Nephron (organoid): ENCODE measurements around the gene ACP2.

ENCODE experiments used
- H3K27ac Mint-ChIP-seq, 3 experiments: 2 replicates each; pipeline ENCODE4 v1.8.0; 2020; ENCODE audit warnings: mixed read lengths in 3 of 3, mild to moderate bottlenecking in 2 of 3, moderate library complexity in 1 of 3
- H3K27me3 Mint-ChIP-seq: 2 replicates; pipeline ENCODE4 v1.8.0; 2021; ENCODE audit warnings: low read depth, mild to moderate bottlenecking, moderate library complexity, mixed read lengths
- H3K36me3 Mint-ChIP-seq: 2 replicates; pipeline ENCODE4 v1.8.0; 2020; ENCODE audit warnings: low read depth, mixed read lengths
- H3K4me1 Mint-ChIP-seq: 2 replicates; pipeline ENCODE4 v1.8.0; 2020; ENCODE audit warnings: mixed read lengths
- H3K4me3 Mint-ChIP-seq, 3 experiments: 2 replicates each; pipeline ENCODE4 v1.8.0; 2020; ENCODE audit warnings: mild to moderate bottlenecking in 3 of 3, mixed read lengths in 3 of 3, moderate library complexity in 2 of 3
- H3K9me3 Mint-ChIP-seq: 2 replicates; pipeline ENCODE4 v1.8.0; 2020; ENCODE audit warnings: mixed read lengths
- TF ChIP-seq, protein P1 (sequence below), 3 experiments: fragments of 200-600 bp; sonication (generic); IDR thresholded peaks; one replicate each; pipeline ENCODE4 v1.5.0; 2021; ENCODE audit warnings: antibody characterized with exemption in 3 of 3; ENCODE audit not compliant: unreplicated experiment in 3 of 3

Gene ACP2

DNA sequence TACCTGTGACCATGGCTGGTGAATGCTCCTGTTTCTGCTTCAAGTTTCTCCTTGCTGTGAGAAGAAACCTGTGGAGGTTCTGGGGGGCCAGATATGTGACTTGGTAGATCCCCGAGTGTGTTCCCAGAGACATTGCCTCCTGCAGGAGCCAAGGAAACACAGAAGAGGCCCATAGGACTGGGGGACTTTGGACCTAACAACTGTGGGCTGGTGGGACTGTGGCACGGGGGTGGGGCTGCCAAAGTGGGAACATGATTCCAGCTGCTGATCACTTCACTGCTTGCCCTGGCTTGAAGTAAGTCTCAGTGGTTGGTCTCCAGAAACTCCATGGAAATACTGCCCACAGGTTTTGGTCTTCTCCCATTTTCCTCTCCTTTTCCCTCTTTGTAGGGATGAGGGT lies 5.0 kb upstream of the ACP2 start:
- Mint-ChIP-seq H3K4me3 (peak overlapping the region in 2 of 3 experiments; percentile 17), H3K27ac (peak overlapping the region; percentile 88 to 99 (median 96)), H3K27me3 (no peaks in the 10 kb centered on the region), H3K4me1 (peaks cover 48% of the 10 kb centered on the region), H3K9me3 (no peaks in the 10 kb centered on the region), H3K36me3 (no peaks in the 10 kb centered on the region)
- TF ChIP-seq, protein P1, sequence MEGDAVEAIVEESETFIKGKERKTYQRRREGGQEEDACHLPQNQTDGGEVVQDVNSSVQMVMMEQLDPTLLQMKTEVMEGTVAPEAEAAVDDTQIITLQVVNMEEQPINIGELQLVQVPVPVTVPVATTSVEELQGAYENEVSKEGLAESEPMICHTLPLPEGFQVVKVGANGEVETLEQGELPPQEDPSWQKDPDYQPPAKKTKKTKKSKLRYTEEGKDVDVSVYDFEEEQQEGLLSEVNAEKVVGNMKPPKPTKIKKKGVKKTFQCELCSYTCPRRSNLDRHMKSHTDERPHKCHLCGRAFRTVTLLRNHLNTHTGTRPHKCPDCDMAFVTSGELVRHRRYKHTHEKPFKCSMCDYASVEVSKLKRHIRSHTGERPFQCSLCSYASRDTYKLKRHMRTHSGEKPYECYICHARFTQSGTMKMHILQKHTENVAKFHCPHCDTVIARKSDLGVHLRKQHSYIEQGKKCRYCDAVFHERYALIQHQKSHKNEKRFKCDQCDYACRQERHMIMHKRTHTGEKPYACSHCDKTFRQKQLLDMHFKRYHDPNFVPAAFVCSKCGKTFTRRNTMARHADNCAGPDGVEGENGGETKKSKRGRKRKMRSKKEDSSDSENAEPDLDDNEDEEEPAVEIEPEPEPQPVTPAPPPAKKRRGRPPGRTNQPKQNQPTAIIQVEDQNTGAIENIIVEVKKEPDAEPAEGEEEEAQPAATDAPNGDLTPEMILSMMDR (IDR thresholded peaks at IDR 0.05; ENCODE audit: unreplicated experiment in 3 of 3), result no peak

DNA sequence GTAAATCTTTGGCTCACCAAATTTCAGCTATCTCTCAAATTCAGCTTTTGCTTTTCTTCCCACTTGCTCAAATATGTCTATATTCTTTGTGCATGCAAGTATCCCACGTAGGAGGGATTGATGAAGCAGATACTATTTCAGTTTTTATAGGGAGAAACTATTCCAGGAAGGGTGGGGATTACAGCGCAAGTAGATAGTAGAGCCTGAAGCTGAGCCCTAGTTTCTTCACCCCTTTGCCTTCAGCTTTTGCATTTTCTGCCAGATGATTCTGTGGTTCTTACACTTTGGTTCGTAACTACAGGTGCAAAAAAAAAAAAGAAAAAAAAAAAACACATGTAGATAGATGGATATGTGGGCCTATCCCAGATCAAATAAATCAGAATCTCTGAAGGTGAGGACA lies 3.1 kb upstream of the ACP2 start:
- peaks cover 47% of the 10 kb centered on the region for H3K4me1 Mint-ChIP-seq
- H3K36me3 Mint-ChIP-seq, result no peaks in the 10 kb centered on the region
- TF ChIP-seq, protein P1 (IDR thresholded peaks at IDR 0.05; ENCODE audit: unreplicated experiment in 3 of 3), result no peak
- H3K27ac Mint-ChIP-seq, result peak overlapping the region; percentile 21 to 90 (median 82)
- peak overlapping the region in 2 of 3 experiments; percentile 66 to 81 for H3K4me3 Mint-ChIP-seq
- no peaks in the 10 kb centered on the region for H3K27me3 Mint-ChIP-seq
- H3K9me3 Mint-ChIP-seq, result no peaks in the 10 kb centered on the region

- H3K4me1 Mint-ChIP-seq, result peaks cover 33% of the 10 kb centered on the region
These were observed 733 bp upstream of the ACP2 start for GRCh38 chr11:47249378-47249715.

DNA sequence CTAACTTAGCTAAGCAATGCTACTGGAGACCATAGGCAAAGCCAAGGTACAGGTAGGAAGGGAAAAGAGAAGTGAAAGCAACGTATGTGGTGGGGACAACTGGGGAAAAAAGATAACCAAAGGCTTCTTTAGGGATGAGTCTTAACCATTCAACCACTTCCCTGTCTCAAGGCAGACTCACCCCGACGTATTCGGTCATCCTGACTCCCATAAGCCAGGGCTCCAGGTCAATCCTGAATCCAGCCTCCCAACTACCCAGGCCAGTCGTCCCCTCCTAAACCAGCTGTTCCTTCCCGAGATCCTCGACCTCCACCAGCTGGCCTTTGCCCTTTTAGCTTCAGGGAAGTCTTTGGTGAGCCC lies 330 bp downstream of the ACP2 start:
- TF ChIP-seq, protein P1 (IDR thresholded peaks at IDR 0.05; ENCODE audit: unreplicated experiment in 3 of 3), result no peak
- H3K9me3 Mint-ChIP-seq, result no peaks in the 10 kb centered on the region
- H3K4me1 Mint-ChIP-seq, result peaks cover 22% of the 10 kb centered on the region
- H3K27me3 Mint-ChIP-seq, result no peaks in the 10 kb centered on the region
- H3K36me3 Mint-ChIP-seq, result peaks cover 21% of the 10 kb centered on the region
- H3K4me3 Mint-ChIP-seq, result peak overlapping the region; percentile 93 to 99 (median 99)
- H3K27ac Mint-ChIP-seq, result peak overlapping the region; percentile 100

More at GRCh38 chr11:47249378-47249715, 733 bp upstream of the ACP2 start:
- Mint-ChIP-seq H3K9me3 (no peaks in the 10 kb centered on the region), H3K36me3 (peaks cover 15% of the 10 kb centered on the region), H3K4me3 (peak overlapping the region; percentile 93 to 99 (median 99)), H3K27ac (peak overlapping the region; percentile 100), H3K27me3 (no peaks in the 10 kb centered on the region)
- TF ChIP-seq, protein P1 (IDR thresholded peaks at IDR 0.05; ENCODE audit: unreplicated experiment in 3 of 3), result no peak

DNA sequence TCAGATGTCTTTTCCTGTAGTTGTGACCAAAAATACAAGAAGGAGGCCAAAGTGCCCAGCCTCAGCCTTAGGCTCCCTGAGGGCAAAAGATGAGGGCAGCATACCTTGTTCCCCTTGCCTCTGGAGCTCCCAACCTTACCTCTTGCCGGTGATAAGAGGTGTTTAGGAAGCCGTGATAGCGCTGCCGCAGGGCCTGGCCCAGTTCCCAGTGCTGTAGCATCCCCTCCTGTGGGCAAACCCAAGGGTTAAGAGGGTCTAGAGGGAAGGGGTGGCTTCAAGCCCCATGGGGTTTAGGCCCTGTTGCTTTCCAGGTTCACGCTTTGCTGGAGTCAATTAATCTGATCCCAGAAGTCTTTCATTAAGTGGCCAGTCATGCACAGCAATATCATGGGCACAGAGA lies 1.1 kb downstream of the ACP2 start:
- TF ChIP-seq, protein P1 (IDR thresholded peaks at IDR 0.05; ENCODE audit: unreplicated experiment in 3 of 3), result no peak
- H3K27me3 Mint-ChIP-seq, result no peaks in the 10 kb centered on the region
- H3K36me3 Mint-ChIP-seq, result peaks cover 29% of the 10 kb centered on the region
- H3K4me3 Mint-ChIP-seq, result peak overlapping the region; percentile 93 to 99 (median 99)
- H3K27ac Mint-ChIP-seq, result no peak overlapping the region
- H3K4me1 Mint-ChIP-seq, result peaks cover 20% of the 10 kb centered on the region
- no peaks in the 10 kb centered on the region for H3K9me3 Mint-ChIP-seq

DNA sequence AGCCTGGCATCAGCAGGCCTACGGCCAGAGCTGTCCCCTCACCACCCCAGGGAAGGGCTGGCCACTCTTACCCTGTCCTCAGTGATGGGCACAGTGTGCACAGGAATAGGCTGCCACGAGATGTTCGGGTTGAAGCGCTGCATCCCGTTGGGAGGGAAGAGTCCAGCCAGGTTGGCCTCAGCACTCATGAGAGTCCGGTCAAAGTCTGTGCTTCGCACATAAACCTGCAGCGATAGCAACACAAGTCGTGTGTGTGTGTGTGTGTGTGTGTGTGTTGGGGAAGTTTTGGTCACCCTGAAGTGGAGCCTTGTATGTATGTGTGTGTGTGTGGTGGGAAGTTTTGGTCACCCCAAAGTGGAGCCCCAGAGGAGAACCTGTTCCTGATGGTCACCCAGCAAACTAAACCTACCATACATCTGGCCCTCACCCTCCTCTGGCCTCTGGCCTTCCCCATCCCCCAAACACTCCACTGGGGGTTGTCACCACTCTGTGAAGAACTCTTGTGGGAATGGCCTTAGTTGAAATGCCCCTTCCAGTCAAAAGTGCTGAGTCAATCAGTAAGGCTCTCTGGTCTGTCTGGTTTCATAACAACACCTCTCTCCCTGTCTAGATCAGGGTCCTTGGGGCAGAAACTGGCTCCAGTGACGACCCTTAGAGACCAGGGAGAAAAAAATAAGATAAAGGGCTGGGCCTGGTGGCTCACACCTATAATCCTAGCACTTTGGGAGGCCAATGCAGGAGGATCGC lies 2.8 kb downstream of the ACP2 start:
- H3K9me3 Mint-ChIP-seq, result no peaks in the 10 kb centered on the region

More for the DNA sequence above, 2.8 kb downstream of the ACP2 start:
- Mint-ChIP-seq H3K4me1 (peaks cover 14% of the 10 kb centered on the region), H3K27me3 (no peaks in the 10 kb centered on the region), H3K27ac (peak overlapping the region in 1 of 3 experiments; percentile 51), H3K36me3 (peaks cover 45% of the 10 kb centered on the region), H3K4me3 (peak overlapping the region in 1 of 3 experiments; percentile 72)
- TF ChIP-seq, protein P1 (IDR thresholded peaks at IDR 0.05; ENCODE audit: unreplicated experiment in 3 of 3), result no peak
